Spleen (tissue), 7 donors: ENCODE measurements around the gene TBC1D22B.

Source experiments
- POLR2AphosphoS5 ChIP-seq, 3 donors: sonication (generic); formaldehyde crosslinking; IDR thresholded peaks; one replicate each; pipeline ENCODE4 v1.5.1; 2017; ENCODE audit warnings: antibody characterized with exemption in 3 of 3
- TF ChIP-seq, protein P1 (sequence below), 11 experiments: fragments of 200-600 bp in 7 of 11; fragments of 450-650 bp in 4 of 11; sonication (generic) in 4 of 11; IDR thresholded peaks in 8 of 11; conservative IDR thresholded peaks in 3 of 11; 1 replicate in 7 of 11; 2 replicates in 4 of 11; pipeline versions ENCODE4 v1.4.0 to v1.8.0; 2016 to 2021; ENCODE audit warnings: antibody characterized with exemption in 11 of 11, inconsistent platforms in 4 of 11, mild to moderate bottlenecking in 1 of 11
- donor health status: DM: no; HTN: no; CAD: no; lungs with moderate emphysema.
- donor health status: DM: no; HTN: no; CAD: no.
- donor health status: DM: no; HTN: no; CAD: no.

DNA sequence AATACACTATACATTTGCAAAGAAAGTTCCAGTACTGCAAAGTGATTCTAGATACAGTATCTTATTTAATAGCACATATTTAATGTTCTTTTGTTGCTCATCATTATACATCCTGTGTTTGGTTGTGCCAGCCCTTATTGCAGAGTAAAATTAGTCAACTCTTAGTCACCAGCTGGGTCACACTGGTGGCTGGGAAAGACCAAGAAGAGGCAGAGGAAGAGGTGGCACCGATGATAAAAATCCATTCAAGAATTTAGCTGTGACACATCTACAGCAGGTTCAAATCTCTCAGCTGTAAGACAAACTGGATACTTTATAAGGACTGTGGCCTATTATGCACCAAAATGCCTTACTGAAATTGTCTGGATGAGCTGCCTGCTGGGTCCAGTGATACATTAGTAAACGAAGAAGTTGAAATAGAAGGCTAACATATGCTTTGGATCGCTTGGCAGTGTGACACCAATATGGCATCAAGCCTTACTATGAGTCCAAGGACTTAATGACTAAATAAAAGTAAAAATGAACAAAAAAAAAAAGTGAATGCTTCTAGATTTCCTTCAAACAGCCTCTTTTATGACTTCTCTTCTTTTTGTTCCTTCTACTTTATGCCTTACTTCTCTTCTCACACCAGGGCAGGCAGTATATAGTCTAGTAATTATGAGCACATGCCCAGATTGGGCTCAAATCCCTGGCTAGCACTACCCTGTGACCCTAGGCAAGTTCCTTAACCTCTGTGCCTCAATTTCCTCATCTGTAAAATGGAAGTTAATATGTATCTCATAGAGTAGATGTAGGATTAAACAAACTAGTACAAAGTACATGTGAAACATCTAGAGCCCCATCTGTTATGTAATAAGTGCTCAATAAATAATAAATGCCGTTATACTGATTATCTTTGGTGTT is 66.8 kb downstream of the TBC1D22B start:
- TF ChIP-seq, protein P1, sequence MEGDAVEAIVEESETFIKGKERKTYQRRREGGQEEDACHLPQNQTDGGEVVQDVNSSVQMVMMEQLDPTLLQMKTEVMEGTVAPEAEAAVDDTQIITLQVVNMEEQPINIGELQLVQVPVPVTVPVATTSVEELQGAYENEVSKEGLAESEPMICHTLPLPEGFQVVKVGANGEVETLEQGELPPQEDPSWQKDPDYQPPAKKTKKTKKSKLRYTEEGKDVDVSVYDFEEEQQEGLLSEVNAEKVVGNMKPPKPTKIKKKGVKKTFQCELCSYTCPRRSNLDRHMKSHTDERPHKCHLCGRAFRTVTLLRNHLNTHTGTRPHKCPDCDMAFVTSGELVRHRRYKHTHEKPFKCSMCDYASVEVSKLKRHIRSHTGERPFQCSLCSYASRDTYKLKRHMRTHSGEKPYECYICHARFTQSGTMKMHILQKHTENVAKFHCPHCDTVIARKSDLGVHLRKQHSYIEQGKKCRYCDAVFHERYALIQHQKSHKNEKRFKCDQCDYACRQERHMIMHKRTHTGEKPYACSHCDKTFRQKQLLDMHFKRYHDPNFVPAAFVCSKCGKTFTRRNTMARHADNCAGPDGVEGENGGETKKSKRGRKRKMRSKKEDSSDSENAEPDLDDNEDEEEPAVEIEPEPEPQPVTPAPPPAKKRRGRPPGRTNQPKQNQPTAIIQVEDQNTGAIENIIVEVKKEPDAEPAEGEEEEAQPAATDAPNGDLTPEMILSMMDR (IDR thresholded peaks at IDR 0.05 in 8 of 11, conservative IDR thresholded peaks at IDR 0.05 in 3 of 11): no peak
- no peak for TF ChIP-seq POLR2AphosphoS5 (IDR thresholded peaks at IDR 0.05)
